ENCODE data around the gene PIANP. TPM values are rescaled to one million over a fixed set of nuclear protein-coding genes. Genes with fewer than 3 reads are reported as not detected.
A peak's percentile ranks its signal among the peaks of the same experiment; 100 is the strongest.

PIANP gene
- total and polyA plus RNA-seq, 2 donors (not counting 1 experiment from before 2014, with no cell fraction given), result 0.24 to 0.54 TPM

DNA sequence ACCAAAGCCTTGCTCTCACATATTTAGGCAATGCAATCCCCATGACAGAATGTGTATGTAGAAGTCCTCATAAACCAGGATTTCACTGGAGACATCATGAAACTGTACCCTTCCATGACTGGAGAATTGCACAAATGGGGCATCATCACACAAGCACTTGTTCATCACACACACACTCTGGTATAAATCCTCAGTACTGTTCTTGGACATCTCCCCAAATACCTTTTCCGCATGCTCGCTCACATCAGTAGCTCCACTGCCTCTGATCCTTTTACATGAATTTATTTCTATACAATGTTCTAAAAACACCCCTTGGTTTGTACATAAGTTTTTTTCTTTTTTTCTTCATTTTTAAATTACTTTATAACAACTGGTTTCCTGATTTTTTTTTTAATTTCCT is 34.4 kb downstream of the PIANP start:
- peaks cover 21% of the 10 kb centered on the region for H3K79me2 ChIP-seq (ENCODE audit: control insufficient read depth, insufficient read depth, low read length)
- no peaks in the 10 kb centered on the region for H3K27me3 ChIP-seq (replicated peaks in 1 of 4; ENCODE audit: control extremely low read depth in 1 of 4, control insufficient read depth in 3 of 4, insufficient read depth in 4 of 4, low read length in 3 of 4)
- DNase-seq (no peak), ATAC-seq (ENCODE audit: low read depth) (no peak)
- peak overlapping the region; percentile 32 for H3K27ac Mint-ChIP-seq
- no peak overlapping the region for H3K27ac ChIP-seq (ENCODE audit: low read length in 2 of 2)
- H3K9me3 ChIP-seq (ENCODE audit: control extremely low read depth in 1 of 3, control insufficient read depth in 2 of 3, insufficient read depth in 1 of 3, low read length in 2 of 3), result no peaks in the 10 kb centered on the region
- CTCF ChIA-PET, result interaction anchor here (1.4 to 1.5 kb wide), 2 partner anchors 18 to 58 kb away, joined by 3 to 9 read pairs; partner anchors contain the start of gene COPS7A
- intact Hi-C loops (cut with micrococcal nuclease), result no loop called here
- no peak overlapping the region for H3K4me3 Mint-ChIP-seq
- H3K27me3 Mint-ChIP-seq, result no peaks in the 10 kb centered on the region
- no peak overlapping the region for H3K4me2 ChIP-seq (replicated peaks; ENCODE audit: low read depth, low read length, poor library complexity, severe bottlenecking)
- no CpG with 5 or more reads among the region's 2 CpGs for WGBS (ENCODE audit: insufficient coverage)
- H3K36me3 ChIP-seq (replicated peaks in 1 of 2; ENCODE audit: control extremely low read depth in 1 of 2, control insufficient read depth in 1 of 2, extremely low read depth in 1 of 2, insufficient read depth in 2 of 2, low read length in 1 of 2), result peaks cover 5 to 47% of the 10 kb centered on the region in 2 experiments
- no peak overlapping the region for H3K4me3 ChIP-seq (ENCODE audit: control extremely low read depth in 1 of 5, extremely low read depth in 1 of 5, insufficient read depth in 1 of 5, low read depth in 2 of 5, low read length in 4 of 5)
- H3K4me1 Mint-ChIP-seq, result peaks cover 17% of the 10 kb centered on the region
- no peak for TF ChIP-seq EZH2 (IDR thresholded peaks at IDR 0.05; ENCODE audit: borderline replicate concordance, insufficient read depth, low read depth, low read length, poor library complexity, severe bottlenecking)
- TF ChIP-seq, protein P1, sequence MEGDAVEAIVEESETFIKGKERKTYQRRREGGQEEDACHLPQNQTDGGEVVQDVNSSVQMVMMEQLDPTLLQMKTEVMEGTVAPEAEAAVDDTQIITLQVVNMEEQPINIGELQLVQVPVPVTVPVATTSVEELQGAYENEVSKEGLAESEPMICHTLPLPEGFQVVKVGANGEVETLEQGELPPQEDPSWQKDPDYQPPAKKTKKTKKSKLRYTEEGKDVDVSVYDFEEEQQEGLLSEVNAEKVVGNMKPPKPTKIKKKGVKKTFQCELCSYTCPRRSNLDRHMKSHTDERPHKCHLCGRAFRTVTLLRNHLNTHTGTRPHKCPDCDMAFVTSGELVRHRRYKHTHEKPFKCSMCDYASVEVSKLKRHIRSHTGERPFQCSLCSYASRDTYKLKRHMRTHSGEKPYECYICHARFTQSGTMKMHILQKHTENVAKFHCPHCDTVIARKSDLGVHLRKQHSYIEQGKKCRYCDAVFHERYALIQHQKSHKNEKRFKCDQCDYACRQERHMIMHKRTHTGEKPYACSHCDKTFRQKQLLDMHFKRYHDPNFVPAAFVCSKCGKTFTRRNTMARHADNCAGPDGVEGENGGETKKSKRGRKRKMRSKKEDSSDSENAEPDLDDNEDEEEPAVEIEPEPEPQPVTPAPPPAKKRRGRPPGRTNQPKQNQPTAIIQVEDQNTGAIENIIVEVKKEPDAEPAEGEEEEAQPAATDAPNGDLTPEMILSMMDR (IDR thresholded peaks at IDR 0.05), result no peak
- H3K4me1 ChIP-seq (ENCODE audit: control insufficient read depth in 2 of 2, insufficient read depth in 2 of 2, low read length in 2 of 2), result peaks cover 15 to 19% of the 10 kb centered on the region in 2 donors
- no peak overlapping the region for H2AFZ ChIP-seq (ENCODE audit: insufficient read depth, low read depth, low read length, poor library complexity, severe bottlenecking)
- POLR2A ChIA-PET, result interaction anchor here (0.5 to 0.9 kb wide), 2 partner anchors 38 to 58 kb away, joined by 3 to 5 read pairs; partner anchors contain the start of gene COPS7A
- no peaks in the 10 kb centered on the region for H3K9me3 Mint-ChIP-seq (ENCODE audit: insufficient read depth)
- peaks cover 6% of the 10 kb centered on the region for H4K20me1 ChIP-seq (ENCODE audit: control insufficient read depth, insufficient read depth, low read length, poor library complexity, severe bottlenecking)
- no peak overlapping the region for H3K9ac ChIP-seq (ENCODE audit: low read length)

DNA sequence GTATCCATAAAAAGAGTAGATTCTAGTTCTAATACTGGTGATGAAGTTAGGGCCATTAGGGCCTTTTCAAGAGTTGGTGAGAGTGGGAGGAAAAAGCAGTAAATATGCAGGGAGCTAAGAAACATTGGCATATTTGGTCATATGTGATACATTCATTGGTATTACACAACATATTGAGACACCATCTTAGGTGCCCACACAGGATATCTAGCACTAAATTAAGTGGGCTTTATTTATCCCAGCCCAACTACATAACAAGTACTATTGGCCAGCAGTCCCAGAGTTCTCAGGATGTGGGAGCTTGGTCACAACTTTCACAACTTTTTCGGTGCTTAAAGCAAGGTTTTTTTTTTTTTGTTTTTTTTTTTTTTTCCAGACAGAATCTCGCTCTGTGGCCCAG is 35.7 kb downstream of the PIANP start:
- Histone ChIP-seq H4K20me1 (ENCODE audit: control insufficient read depth, insufficient read depth, low read length, poor library complexity, severe bottlenecking) (no peaks in the 10 kb centered on the region), H2AFZ (ENCODE audit: insufficient read depth, low read depth, low read length, poor library complexity, severe bottlenecking) (no peak overlapping the region), H3K9me3 (ENCODE audit: control extremely low read depth in 1 of 3, control insufficient read depth in 2 of 3, insufficient read depth in 1 of 3, low read length in 2 of 3) (no peaks in the 10 kb centered on the region), H3K4me2 (replicated peaks; ENCODE audit: low read depth, low read length, poor library complexity, severe bottlenecking) (no peak overlapping the region), H3K9ac (ENCODE audit: low read length) (no peak overlapping the region), H3K4me3 (ENCODE audit: control extremely low read depth in 1 of 5, extremely low read depth in 1 of 5, insufficient read depth in 1 of 5, low read depth in 2 of 5, low read length in 4 of 5) (no peak overlapping the region), H3K4me1 (ENCODE audit: control insufficient read depth in 2 of 2, insufficient read depth in 2 of 2, low read length in 2 of 2) (peaks cover 15 to 19% of the 10 kb centered on the region in 2 donors), H3K36me3 (replicated peaks in 1 of 2; ENCODE audit: control extremely low read depth in 1 of 2, control insufficient read depth in 1 of 2, extremely low read depth in 1 of 2, insufficient read depth in 2 of 2, low read length in 1 of 2) (peaks cover 0 to 34% of the 10 kb centered on the region in 2 experiments), H3K27me3 (replicated peaks in 1 of 4; ENCODE audit: control extremely low read depth in 1 of 4, control insufficient read depth in 3 of 4, insufficient read depth in 4 of 4, low read length in 3 of 4) (no peaks in the 10 kb centered on the region), H3K79me2 (ENCODE audit: control insufficient read depth, insufficient read depth, low read length) (peaks cover 33% of the 10 kb centered on the region), H3K27ac (ENCODE audit: low read length in 2 of 2) (no peak overlapping the region)
- POLR2A ChIA-PET, result interaction anchor here (0.6 to 1.6 kb wide), 2 partner anchors 24 to 59 kb away, joined by 3 to 4 read pairs; partner anchors contain the start of gene COPS7A
- Mint-ChIP-seq H3K27me3 (no peaks in the 10 kb centered on the region), H3K9me3 (ENCODE audit: insufficient read depth) (no peaks in the 10 kb centered on the region), H3K27ac (no peak overlapping the region), H3K4me3 (no peak overlapping the region), H3K4me1 (peaks cover 21% of the 10 kb centered on the region)
- DNase-seq (no peak), ATAC-seq (ENCODE audit: low read depth) (no peak)
- no peak for TF ChIP-seq EZH2 (IDR thresholded peaks at IDR 0.05; ENCODE audit: borderline replicate concordance, insufficient read depth, low read depth, low read length, poor library complexity, severe bottlenecking)
- TF ChIP-seq, protein P1 (IDR thresholded peaks at IDR 0.05), result no peak
- WGBS (ENCODE audit: insufficient coverage), result 100% methylated on average over 1 of the region's 2 CpGs
- intact Hi-C loops (cut with micrococcal nuclease), result no loop called here
- CTCF ChIA-PET, result interaction anchor here (0.6 to 2.9 kb wide), 7 partner anchors 8 to 127 kb away, joined by 3 to 10 read pairs (median 3); partner anchors contain the start of genes COPS7A and ZNF384

All from B cell (primary cell).